Measurements from ENCODE around the gene FFAR1.

Gene FFAR1

GRCh38 chr19:35395382-35396199, 47.9 kb downstream of the FFAR1 start:
- DNase-seq = no peak

- DNase-seq = no peak
Measured at GRCh38 chr19:35396240-35396885, 48.7 kb downstream of the FFAR1 start.

GRCh38 chr19:35397064-35397463, 49.4 kb downstream of the FFAR1 start:
- no peak for DNase-seq
